ENCODE data around the gene B3GALT5.

The B3GALT5 gene

DNA sequence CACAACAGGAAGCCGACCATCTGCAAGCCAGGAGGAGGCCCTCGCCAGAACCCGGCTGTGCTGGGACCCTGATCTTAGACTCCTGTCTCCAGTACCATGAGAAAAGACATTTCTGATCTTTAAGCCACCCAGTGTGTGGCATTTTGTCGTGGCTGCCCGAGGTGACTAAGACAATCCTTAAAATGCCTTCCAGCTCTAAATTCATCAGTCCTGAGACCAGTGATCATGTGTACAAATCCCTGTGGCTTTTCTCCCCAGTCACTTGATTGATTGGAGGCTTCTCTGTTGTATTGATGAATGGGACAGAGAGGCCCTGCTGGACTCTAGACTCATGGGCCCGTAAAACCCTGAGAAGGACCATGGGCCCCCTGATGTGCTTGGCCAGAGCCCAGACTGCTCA, 36.1 kb downstream of the B3GALT5 start:
- no peak for DNase-seq

DNA sequence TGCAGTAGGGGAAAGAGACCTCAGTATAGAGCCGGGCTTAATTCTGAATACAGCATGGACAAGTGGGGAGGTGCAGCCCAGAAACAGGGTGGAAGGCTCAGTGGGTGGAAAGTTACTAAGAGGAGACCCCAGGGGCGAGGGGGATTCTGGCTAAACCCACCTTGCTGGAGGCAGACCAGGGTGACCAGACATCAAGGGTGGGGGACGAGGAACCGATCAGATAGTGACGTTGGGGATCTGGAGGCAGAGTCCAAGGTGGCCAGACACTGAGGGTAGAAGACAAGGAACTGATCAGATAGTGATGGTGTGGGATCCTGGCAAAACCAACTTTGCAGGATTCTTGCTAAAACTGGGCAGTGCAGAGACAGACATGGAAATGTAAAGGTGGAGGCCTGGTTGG, 36.8 kb downstream of the B3GALT5 start:
- DNase-seq: no peak

DNA sequence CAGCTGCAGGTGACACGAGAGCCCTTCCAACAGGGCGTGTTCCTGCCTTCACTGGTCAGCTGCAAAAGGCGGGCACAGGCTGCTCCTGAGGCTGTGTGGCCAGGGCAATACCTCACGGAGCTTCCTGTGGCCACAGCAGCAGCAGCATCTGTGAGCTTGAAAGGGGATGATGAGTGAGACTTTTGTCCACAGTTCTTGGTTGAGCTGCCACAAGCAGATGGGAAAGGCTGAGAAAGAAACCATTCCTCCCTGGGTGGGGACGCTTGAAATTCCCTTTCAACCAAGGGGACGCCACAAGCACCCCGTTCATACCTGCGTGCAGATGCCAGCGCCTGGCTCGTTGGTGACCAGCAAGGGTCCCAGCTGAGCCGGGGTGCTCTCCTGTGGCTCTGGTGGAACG, 37.6 kb downstream of the B3GALT5 start:
- DNase-seq: no peak

DNA sequence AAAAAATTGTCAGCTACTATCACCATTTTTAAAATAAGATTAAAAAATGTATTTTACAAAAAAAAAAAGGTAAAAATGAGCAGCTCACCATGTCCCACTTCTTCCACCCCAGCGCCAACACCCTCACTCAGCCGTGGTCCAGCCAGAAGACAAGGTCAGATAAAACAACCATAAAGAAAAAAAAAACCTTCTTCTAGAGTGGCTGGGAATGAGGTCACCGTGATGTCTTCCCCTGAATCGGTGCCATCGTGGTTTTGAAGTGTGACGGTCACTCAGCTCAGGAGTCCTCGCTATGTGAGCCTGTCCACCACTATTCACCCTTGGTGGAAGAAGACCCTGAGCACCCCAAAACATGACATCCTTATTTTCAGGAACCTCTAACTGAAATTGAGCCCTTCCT, 38.1 kb downstream of the B3GALT5 start:
- no peak for DNase-seq

DNA sequence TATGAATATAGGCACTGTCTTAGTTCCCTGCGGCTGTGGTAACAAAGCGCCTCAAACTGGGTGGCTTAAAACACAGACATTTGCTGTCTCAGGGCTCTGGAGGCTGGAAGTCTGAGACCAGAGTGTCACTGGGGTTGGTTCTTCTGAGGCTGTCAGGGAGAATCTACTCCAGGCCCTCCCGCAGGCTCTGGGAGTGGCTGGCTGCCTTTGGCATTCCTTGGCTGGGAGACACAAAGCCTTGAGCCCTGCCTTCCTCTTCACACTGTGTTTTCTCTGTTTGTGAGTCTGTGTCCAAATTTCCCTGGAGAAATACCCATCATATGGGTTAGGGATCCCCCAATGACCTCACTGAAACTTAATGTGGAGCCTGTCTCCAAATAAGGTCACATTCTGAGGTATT, 38.5 kb downstream of the B3GALT5 start:
- DNase-seq: no peak

DNA sequence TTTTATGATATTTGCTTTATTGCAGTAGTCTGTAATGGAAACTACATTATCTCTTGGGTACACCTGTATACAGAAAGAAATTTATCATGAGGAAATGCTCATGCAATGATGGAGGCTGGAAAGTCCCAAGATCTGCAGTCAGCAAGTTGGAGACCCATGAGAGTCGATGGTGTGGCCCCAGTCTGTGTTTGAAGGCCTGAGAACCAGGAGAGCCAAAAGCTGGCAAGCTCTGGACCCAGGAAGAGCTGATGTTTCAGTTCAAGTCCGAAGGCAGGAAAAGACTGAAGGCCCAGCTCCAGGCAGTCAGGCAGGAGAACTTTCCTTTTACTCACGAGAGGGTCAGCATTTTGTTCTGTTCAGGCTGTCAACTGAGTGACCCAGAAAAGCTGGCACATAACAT, 42.2 kb downstream of the B3GALT5 start:
- no peak for DNase-seq

DNA sequence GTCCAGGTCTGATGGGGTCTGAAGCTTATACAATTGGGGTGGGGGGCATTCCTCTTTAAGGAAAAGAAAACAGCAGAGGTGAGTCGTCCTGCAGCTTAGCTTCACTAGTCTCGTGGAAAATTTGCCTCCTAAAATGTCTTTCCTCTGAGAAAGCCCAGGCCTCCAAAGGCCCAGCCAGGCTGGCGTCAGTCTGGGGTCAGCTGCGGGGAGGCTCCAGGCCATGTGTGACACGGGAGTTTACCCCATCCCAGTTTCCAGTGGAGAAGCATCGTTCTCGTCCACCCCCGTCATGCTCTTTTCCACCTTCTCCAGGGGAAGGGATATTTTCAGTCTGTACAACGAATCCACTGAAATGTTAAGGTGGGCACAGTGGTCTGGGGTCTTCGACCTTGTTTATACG, 42.8 kb downstream of the B3GALT5 start:
- no peak for DNase-seq

DNA sequence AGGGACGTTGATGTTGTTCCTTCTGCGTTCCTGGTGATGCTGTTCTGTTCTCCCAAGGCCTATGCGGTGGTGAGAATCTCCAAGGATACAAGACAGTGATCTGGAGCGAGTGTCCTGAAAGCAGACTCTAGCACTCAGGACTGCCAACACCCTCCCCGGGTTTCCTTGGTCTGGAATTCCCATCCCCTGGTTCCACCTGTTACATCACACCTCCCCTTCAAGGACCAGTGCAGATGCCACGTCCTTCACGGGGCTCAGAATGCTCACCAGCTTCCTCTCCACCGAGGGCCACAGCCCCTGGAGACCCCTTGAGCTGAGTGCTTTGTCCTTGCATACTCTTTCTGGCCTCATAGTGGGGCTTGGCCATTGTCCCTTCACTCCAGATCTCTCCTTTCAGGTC, 43.5 kb downstream of the B3GALT5 start:
- no peak for DNase-seq

DNA sequence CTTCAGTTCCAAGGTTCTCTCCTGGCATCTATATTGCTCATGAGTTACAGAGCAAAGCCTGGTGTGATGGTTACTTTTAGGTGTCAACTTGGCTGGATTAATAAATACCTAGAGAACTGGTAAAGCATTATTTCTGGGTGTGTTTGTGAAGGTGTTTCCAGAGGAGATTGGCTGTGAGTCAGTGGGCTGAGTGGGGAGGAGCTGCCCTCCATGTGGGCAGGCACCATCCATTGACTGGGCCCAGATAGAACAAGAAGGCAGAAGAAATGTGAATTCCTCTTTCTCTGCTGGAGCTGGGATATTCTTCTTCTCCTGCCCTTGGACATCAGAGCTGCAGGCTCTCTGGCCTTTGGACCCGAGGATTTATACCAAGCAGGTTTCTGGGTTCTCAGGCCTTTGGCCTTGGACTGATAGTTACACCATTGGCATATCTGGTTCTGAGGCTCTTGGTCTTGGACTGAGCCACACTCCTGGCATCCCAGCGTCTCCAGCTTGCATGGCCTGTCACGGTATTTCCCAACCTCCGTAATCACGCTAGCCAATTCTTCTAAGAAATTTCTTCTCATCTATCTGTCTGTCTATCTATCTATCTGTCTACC, 44.5 kb downstream of the B3GALT5 start:
- no peak for DNase-seq

DNA sequence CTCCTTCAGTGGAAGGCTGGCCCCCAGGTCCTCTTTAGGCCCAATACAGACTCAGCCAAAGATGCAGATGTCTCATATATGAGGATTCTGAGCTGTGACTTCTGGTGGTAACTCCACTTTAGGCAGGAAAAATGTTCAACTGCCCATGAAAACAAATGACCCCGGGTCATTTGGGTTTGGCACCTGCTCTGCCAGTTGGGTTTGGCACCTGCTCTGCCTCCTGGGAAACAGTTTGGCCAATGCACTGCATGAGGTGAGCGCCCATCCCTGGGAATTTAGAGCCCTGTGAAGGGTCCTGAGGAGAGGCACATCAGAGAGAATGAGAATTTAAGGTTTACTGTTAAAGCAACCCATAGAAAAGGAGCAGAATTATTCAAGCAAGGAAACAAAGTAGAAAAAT, 45.3 kb downstream of the B3GALT5 start:
- no peak for DNase-seq

DNA sequence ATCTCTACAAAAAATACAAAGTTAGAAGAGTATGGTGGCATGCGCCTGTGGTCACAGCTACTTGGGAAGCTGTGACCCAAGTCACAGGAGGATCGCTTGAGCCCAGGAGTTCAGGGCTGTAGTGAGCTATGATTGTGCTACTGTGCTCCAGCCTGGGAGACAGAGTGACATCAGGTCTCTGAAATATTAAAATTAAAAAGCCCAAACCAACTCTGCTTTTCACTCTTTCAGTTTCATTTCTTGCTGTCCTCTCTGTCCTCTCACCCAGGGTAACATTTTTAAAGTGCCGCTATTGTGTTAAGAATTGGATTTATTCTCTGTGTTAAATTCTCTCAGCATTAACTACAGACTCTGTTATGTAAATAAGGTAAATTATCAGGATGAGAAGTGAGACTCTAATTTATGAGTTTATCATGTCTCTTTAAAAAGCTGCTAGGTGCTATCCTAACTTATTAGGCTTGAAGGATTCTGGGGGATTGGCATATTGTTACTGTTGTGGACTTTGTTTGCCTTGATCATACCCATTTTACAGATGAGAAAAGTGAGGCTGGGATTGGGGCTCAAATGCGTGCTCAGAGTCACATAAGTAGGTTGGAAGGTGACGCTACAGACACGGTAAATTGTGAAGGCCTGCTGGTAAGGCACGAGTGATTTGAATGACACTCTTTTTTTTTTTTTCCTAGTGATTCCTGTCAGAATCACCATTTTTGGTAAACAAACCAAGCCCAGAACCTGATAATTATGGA, 46.5 kb downstream of the B3GALT5 start:
- no peak for DNase-seq

DNA sequence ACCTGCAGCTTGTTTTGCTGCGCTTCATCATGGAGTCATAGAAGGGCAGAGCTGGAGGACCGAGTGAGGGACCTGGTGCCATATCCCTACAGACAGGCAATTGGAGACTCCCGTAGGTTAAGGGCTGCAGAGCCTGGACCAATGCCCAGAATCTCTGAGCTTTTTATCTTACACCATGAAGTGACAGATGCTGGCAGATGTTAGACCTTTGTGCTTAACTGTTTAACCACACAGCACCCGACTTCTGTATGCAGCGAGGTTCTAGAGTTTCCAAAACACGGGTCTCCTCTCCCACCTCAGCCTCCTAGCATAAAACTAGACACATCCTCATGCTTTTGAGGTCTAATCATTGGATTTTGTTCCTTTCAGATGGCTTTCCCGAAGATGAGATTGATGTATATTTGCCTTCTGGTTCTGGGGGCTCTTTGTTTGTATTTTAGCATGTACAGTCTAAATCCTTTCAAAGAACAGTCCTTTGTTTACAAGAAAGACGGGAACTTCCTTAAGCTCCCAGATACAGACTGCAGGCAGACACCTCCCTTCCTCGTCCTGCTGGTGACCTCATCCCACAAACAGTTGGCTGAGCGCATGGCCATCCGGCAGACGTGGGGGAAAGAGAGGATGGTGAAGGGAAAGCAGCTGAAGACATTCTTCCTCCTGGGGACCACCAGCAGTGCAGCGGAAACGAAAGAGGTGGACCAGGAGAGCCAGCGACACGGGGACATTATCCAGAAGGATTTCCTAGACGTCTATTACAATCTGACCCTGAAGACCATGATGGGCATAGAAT, 47.6 kb downstream of the B3GALT5 start:
- no peak for DNase-seq

DNA sequence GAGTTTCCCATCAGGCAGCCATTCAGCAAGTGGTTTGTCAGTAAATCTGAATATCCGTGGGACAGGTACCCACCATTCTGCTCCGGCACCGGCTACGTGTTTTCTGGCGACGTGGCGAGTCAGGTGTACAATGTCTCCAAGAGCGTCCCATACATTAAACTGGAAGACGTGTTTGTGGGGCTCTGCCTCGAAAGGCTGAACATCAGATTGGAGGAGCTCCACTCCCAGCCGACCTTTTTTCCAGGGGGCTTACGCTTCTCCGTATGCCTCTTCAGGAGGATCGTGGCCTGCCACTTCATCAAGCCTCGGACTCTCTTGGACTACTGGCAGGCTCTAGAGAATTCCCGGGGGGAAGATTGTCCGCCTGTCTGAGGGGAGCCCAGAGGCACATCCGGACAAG, 48.4 kb downstream of the B3GALT5 start:
- DNase-seq: no peak

DNA sequence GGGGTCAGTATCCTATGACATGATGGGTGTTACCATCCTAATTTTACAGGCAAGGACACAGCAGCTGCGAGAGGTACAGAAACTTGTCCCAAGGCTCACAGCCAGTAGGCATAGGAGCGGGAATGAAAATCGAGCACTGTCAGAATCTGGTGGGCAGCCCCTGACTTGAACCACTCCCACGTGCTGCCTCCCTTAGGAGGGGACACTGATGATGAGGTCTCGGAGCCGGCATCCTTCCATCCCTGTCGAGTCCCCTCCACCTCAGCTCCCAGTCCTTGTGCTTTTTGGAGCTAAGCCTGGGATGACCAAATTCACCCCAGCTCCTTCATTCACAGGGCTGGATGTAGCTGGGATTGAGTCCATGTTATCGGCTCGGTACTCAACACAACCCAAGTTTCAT, 49.0 kb downstream of the B3GALT5 start:
- DNase-seq: no peak

DNA sequence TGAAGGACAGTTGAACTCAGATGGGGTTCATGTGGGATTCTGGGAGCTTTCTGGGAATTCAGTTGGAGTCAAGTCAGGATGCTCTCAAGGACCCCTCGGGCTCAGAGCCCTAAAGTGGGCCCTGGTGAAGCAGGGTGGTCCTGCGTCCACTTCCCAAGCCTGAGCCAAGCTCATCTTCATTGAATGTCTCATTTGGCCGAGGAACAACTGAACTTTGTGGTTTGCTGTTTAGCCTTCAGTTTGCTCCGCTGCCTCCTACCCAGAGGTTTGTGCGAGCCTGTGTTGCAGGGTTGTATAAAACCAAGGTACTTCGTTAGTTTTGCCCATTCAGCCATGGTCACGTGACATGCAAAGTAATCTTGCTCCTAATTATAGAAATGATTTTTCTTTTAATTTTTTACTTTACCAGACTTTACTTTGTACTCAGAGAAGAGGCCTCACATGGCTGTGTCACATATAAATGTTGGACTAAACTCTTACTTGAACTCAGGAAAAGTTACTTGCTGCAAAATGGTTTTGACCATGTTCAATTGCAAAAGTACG, 49.7 kb downstream of the B3GALT5 start:
- no peak for DNase-seq

DNA sequence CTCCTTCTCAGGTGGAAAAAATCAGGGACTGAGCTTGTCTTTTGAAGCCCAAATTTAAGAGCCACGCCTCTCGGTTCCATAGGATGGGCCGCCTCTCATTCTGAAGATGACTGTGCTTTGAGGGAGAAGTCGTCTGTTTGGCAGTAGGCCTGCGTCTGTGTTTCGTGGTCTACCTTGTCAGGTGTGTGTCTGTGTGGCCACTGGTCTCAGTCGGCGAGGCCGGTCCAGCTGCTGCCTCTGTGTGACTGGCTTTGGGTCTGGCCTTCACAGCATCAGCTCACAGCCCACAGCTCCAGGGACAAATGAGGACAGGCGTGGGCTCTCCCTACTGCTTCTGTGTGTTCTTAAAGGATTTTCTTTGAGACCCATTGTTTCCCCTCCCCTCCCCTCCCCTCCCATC, 50.3 kb downstream of the B3GALT5 start:
- DNase-seq: no peak

DNA sequence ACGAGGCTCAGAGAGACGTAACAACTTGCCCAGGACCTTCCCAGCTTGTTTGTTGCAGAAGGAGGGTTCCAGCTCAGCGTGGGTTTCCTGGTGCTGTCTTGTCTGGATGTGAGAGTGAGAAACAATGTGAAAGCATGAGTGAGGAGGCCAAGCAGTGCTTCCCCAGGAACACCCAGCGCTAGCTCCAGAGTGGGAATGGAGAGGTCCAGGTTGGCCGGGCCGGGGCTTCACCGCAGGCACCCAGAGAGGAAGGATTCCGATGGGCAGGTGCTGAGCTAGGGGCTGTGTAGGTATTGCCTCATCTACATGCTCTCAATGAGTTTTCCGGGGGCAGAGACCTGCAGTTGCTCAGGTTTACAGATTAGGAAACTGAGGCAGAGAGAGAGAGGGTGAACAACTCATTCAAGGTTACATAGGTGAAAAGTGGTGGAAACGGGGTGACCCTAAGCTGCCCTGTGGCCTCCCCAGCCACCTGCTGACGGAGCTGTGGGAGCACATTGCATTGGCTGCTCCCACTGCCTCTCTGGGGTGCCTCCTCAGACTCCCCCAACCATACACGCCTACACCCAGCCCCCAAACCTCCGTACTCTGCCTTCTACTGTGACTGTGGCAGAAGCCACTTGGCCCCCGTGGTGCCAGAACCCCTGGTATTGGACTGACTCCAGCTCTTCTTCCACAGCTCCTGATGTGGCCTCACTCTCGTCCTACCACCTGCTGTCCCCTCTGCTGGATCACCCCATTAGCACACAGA, 51.2 kb downstream of the B3GALT5 start:
- DNase-seq: no peak

DNA sequence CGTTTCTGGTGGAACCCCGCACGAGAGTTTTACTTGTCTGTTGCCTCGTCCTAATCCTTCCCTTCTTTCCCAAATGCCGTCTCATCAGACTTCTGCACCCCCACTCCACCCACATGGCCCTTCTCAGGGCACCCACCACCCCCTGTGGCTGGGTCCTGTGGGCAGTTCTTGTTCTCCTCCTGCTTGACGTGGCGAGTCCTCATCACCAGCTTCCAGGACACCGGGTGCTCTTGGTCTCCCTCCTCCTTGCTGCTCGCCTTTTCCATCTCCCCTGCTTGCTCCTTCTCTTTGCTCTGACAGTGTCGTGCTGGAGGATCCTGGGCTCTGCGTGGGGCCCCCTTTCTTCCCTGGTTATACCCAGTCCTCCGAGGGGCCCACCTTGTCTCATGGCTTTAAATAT, 51.8 kb downstream of the B3GALT5 start:
- DNase-seq: no peak

DNA sequence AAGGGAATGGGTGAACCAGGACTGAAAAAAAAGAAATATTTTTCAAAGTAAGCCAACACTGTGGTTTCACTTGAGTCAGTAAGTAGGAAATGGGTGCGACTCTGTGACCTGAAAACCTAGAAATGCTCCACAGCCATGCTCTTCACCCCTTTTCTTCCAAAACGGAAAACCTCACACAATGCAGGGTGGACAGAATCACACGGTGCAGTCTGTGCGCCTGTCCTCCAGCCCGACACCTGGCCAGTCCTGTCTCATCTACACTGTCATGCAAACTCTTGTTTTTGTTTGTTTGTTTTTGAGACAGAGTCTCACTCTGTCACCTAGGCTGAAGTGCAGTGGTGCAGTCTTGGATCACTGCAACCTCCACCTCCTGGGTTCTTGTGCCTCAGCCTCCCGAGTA, 53.3 kb downstream of the B3GALT5 start:
- DNase-seq: no peak

DNA sequence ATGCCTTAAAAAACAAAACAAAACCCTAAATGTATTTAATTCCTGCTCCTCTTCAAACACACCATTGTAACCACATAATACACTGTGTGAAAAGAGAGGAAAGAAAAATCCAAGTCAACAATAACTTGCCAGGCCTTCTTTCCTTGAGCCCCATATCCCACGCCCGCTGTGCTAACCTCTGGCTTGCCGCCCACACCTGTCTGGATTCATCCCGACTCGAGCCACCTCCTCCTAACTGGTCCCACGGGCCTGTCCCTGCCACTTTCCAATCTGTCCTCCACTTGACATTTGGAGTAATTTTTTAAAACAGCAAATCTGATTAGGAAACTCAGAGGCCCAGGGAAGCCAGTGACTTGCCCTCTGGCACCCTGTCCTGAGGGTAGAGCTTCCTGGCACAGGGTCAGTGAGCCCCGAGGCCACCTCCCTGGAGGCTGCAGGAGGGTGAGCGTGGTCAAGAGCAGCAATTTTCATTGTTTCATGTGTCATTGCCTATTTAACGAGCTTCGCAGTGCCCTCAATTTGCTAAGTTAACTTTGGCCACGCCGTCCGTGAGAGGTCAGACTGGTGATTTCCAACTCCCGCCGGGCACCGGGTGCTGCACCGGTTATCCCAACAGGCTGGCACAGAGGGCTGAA, 54.1 kb downstream of the B3GALT5 start:
- no peak for DNase-seq

DNA sequence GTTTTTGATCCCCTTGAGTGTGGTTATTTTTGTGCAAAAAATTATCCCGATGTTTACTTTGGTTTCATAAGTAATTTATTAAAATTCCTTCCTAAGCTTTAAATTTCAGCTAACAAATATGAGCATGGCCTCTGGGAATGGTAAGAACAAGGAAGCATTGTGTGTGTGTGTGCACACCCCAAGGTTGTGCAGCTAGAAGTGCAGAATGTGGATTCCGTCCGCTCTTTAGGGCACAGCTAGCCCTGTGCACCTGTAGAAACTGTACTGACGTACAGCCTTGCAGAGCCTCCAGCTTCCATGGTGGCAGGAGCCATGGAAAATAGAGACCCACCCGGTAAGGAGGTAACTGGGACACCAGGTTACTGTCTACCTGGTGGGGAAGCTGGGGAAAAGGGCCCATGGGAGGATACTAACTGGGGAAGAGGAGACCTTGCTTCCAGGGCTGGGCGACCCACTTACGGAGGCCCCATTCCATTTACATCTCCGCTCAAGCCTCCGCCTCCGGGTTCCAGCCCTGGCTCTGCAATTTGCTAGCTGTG, 54.7 kb downstream of the B3GALT5 start:
- DNase-seq: no peak

DNA sequence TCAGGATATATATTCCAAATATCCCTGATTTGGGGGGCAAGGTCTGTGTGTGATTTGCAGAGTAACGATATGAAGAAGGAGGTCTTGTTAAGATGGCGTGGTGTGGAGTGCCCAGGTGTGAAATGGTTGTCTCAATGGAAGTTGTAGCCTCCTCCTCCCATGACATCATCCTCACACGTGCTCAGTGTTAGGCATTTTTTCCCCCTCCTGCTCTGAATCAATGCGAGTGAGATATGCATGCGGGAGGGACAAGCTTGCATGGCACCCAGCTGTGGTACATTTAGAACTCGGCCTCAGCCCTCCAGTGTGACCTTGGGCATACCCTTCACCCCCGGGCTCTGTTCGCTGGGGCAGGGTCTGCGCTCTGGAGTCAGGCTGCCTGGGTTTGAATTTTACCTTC, 55.6 kb downstream of the B3GALT5 start:
- no peak for DNase-seq
